Stimulated activated naive CD4-positive, alpha-beta T cell treated with Interleukin-2 at 50 U/mL for 16 hours (primary cell): ENCODE results near the gene NDUFAF8.

Experiments used
- DNase-seq: peaks from one replicate; lab custom pipeline; 2025; lab: John Stamatoyannopoulos, UW

NDUFAF8 gene

GRCh38 chr17:81252326-81252986, 13.3 kb downstream of the NDUFAF8 start:
- no peak for DNase-seq

GRCh38 chr17:81252987-81253329, 13.8 kb downstream of the NDUFAF8 start:
- no peak for DNase-seq

- DNase-seq, result peak; percentile 43
Measured at GRCh38 chr17:81253358-81254131, 14.4 kb downstream of the NDUFAF8 start.

- DNase-seq, result no peak
Measured at GRCh38 chr17:81254955-81255717, 16.0 kb downstream of the NDUFAF8 start.

- DNase-seq, result no peak
Measured at GRCh38 chr17:81256616-81257015, 17.5 kb downstream of the NDUFAF8 start.

GRCh38 chr17:81257533-81257932, 18.4 kb downstream of the NDUFAF8 start:
- no peak for DNase-seq

- DNase-seq, result no peak
Measured at GRCh38 chr17:81258292-81258691, 19.2 kb downstream of the NDUFAF8 start.

- DNase-seq, result no peak
Measured at GRCh38 chr17:81259058-81259605, 20.0 kb downstream of the NDUFAF8 start.

- no peak for DNase-seq
Measured at GRCh38 chr17:81260171-81260570, 21.1 kb downstream of the NDUFAF8 start.

- DNase-seq, result no peak
Measured at GRCh38 chr17:81260641-81261040, 21.5 kb downstream of the NDUFAF8 start.

GRCh38 chr17:81261096-81261495, 22.0 kb downstream of the NDUFAF8 start:
- no peak for DNase-seq

GRCh38 chr17:81261582-81262336, 22.6 kb downstream of the NDUFAF8 start:
- DNase-seq, result no peak

GRCh38 chr17:81263371-81264181, 24.5 kb downstream of the NDUFAF8 start:
- DNase-seq, result no peak

- no peak for DNase-seq
Measured at GRCh38 chr17:81264640-81265039, 25.5 kb downstream of the NDUFAF8 start.

- DNase-seq, result no peak
Measured at GRCh38 chr17:81265576-81265975, 26.5 kb downstream of the NDUFAF8 start.

- DNase-seq, result no peak
Measured at GRCh38 chr17:81267390-81268067, 28.4 kb downstream of the NDUFAF8 start.

GRCh38 chr17:81270279-81270678, 31.2 kb downstream of the NDUFAF8 start:
- DNase-seq, result no peak

GRCh38 chr17:81271226-81271625, 32.1 kb downstream of the NDUFAF8 start:
- DNase-seq, result no peak

GRCh38 chr17:81272616-81273015, 33.5 kb downstream of the NDUFAF8 start:
- no peak for DNase-seq

- DNase-seq, result no peak
Measured at GRCh38 chr17:81273698-81274470, 34.8 kb downstream of the NDUFAF8 start.
